KG1 (cell line): ENCODE measurements around the gene CRIP2.

Experiments used
- DNase-seq: peaks from one replicate; lab custom pipeline; 2025; lab: John Stamatoyannopoulos, UW

CRIP2 gene

DNA sequence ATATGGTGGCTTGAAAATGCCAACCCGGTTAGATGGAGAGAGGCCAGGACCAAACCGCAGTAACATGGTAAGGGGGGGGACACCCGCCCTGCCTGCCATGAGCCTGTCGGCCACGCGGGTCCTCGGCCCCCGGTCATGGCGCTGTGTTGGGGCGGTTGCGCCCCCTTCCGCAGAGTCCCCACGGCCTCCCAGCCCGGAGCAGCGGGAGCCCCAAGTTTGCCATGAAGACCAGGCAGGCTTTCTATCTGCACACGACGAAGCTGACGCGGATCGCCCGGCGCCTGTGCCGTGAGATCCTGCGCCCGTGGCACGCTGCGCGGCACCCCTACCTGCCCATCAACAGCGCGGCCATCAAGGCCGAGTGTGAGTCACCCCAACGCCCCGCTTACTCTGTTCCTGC lies 10.1 kb upstream of the CRIP2 start:
- DNase-seq = no peak

DNA sequence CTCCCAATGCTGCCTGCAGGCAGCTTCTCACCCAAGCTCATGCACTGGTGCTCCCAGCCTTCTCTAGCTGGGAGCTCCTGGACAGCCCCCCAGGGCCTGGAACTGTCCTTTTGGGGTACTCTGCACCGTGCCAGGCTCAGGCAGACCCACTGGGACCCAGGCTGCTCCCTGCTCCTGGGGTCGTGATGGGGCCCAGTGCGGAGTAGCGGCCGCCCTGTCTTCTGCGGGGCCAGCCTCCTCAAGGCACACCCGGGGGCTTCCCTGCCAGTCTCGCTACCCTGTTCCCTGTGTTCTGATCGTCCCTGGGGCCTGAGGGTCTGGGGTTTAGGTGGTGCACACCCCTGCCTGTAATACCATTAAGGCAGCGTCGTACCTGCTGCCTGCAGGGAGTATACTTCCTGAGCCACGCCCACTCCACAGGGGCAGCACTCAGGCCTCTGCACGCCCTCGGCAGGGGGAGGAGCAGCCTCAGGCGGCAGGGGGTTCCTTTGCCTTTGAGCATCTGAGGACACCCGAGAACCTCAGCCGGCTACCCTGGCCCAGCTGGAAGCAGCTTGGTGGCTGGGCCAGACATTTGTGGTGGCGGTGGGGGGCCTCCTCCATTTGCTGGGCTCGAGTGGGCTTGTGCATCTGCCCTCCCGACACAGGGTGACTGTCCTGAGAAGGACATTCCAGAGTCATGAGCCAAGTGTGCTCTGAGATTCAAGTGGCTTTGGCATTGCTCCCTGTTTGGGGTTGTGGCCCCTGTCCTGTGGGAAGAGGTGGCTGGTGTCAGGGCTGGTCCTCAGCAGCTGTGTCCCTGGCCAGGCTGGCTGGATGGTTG lies 9.2 kb upstream of the CRIP2 start:
- DNase-seq = no peak

DNA sequence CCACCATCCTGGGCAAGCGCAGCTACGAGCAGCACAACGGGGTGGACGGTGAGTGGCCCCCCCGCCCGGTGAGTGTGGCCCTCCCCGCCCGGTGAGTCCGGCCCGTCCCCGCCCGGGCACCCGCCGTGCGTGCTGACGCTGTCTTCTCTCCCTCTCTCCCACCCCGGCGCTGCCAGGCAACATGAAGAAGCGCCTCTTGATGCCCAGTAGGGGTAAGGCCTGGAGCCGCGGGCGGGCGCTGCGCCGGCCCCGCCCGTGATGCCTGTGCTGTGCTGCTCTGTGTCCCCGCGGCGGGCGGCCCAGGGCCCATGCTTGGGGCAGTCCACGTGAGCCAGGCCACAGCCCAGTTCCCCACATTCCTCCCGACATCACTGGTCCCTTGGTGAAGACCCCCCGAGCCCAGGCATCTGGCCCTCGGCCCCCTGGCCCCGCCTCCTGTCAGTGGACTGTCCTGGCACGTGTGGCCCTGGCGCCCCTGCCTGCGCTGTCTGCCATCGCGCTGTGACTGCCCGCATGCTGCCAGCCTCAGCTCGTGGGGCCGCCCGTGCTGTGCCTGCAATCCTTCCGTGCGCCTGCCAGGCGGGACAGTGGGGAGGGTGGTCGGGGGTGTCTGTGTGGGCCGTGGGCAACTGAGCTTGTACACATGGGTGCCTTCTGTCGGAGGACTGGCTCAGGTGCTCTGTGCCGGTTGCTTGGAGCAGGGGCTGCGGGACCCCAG lies 7.9 kb upstream of the CRIP2 start:
- no peak for DNase-seq

DNA sequence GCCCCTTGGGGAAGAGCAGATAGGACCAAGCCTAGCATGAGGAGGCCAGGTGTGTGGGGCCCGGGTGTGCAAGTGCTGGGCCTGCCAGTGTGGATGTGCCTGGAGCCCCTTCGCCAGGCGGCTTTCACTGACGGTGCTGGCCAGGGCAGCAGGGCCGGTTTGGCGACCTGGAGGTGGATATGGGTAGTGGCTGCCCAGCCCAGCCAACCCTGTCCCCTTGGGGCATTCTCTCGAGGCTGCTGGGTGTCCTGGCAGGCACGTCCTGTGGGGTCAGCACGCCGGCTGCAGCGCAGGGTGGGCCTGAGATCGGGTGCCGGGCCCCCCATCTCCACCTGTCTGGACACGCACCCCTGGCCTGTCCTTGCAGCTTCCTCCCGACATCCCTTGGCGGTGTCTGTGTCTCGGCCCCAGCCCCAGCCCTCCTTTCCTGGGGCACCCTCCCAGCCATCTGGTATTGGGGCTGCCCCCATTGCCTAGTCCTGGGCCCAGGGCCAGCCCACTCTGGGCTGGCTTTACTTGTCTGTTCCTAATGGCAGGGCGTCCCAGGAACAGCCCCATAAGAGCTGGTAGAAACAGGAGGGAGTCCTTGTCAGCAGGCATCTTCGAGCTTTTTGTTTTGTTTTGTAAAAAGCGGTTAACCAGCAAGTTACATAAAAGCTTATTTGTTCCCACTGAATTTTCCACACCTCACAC lies 7.2 kb upstream of the CRIP2 start:
- DNase-seq = no peak

DNA sequence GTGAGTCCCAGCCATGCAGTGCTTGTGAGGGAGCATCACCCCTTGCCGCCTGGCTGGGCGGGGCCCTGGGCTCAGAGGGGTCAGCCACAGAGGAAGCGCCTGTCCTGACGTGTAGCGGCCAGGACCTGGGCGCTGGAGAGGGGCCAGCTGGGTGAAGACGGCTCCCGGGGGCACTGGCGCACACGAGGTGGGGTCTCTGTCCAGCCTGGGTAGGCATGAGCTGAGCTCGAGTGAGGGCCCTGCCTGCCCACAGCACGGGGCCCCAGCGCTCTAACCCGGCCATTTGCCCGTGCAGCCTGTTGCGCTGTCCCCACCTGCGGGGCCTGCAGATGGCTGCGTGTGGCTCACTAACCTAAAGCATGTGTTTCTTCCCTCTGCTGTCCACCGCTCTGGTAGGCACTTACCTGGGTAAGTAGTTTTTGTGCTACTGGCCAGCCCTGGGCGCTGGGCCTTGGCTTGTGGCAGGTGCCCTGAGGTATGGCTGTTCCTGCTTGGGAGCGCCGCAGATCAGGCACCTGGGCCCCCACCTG lies 6.6 kb upstream of the CRIP2 start:
- no peak for DNase-seq

DNA sequence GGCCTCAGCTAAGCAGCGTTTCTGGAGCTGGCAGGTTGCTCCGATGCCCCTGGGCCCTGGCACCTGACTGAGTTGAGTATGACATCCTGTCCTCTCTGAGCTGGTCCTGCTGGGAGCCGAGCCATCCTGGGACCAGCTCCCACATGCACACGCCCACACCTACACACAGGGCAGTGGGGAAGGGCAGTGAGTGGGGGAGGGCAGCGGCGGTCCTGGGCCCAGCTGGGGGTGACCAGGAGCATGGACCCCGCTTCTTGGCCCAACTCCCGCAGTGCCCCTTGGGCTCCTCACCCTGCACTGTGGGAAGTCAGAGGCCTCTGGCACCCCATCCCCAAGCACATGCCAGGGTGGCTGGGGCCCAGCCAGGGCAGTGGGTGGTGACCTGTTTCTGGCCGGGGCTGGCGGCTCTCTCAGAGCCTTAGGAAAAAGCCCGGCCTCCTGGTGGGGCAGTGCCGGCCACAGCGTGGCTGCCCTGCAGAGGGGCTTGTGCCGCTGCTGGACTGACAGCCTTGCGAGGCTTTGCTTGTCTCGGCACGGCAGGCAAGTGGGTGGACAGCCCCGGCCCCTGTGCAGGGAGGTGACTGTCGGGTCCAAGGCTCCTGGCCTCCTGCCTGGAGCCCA lies 5.9 kb upstream of the CRIP2 start:
- no peak for DNase-seq

DNA sequence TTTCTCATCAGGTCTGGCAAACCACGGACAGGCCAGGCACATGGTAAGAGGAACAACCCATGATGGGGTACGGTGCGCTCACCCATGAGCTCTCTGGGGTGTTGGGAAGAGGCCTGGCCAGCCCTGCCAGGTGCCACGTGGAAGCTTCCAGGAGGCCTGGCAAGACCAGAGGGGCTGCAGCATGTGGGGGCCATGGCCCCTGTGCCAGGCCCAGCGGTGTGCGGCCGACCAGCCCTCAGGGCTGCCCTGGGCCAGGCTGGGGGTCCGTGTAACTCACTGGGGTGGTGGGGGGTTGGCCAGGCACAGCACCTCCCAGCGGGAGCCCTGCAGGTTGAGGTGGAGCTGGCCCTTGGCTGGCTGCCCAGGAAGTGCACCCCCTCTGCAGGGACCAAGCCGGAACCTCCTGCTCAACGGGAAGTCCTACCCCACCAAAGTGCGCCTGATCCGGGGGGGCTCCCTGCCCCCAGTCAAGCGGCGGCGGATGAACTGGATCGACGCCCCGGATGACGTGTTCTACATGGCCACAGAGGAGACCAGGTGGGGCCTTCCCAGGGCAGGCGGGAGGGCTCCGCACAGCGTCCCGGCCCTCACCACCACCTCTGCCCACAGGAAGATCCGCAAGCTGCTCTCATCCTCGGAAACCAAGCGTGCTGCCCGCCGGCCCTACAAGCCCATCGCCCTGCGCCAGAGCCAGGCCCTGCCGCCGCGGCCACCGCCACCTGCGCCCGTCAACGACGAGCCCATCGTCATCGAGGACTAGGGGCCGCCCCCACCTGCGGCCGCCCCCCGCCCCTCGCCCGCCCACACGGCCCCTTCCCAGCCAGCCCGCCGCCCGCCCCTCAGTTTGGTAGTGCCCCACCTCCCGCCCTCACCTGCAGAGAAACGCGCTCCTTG lies 4.9 kb upstream of the CRIP2 start:
- DNase-seq = no peak

DNA sequence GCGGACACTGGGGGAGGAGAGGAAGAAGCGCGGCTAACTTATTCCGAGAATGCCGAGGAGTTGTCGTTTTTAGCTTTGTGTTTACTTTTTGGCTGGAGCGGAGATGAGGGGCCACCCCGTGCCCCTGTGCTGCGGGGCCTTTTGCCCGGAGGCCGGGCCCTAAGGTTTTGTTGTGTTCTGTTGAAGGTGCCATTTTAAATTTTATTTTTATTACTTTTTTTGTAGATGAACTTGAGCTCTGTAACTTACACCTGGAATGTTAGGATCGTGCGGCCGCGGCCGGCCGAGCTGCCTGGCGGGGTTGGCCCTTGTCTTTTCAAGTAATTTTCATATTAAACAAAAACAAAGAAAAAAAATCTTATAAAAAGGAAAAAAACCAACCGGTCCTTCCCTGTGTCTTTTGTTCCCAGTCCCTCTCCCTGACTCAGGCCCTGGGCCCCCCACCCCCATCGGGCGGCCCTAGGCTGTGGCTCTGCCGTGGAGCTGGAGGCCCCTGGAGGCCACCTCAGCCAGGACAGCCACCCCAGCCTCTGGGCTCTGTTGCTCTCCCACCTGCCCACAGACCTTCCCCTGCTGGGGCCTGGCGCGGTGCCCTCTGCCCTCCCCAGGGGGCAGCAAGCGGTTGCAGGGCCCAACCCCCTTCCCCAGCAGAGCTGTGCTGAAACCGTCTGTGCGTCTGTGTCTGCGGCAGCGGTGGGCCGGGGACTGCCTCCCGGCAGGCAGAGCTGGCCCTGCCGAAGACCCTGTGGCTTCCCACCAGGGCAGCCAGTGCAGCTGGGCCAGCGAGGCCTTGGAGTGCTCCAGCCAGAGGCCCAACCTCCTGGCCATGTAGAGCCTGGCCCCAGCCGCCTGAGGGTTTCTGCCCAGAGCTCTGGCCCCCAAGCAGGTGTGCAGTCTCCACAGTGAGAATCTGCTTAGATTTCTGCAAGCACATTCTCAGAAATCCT lies 4.0 kb upstream of the CRIP2 start:
- no peak for DNase-seq

DNA sequence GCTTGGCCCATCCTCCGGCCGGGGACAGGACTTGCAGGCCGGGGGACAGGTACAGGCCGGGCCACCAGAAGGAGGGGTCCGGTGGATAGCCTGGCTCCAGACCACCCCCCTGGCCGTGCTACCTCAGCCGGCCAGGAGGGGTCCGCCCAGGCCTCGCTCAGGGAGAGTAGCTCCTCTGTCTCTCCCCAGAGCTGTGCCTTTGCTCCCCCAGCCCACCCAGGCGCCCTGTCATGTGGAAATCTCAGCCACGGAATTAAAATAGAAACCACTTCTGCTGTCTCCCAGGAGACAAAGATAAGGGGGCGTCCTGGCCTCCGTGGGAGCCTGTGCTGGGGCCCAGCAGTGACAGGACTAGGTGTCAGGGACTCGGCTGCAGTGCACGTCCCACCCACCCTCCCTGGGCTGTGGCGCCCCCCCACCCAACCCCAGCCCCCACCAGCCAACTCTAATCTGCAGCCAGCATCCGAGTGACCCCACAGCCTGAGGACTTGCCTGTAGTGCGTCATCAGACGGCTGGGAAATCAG lies 3.3 kb upstream of the CRIP2 start:
- DNase-seq = no peak

DNA sequence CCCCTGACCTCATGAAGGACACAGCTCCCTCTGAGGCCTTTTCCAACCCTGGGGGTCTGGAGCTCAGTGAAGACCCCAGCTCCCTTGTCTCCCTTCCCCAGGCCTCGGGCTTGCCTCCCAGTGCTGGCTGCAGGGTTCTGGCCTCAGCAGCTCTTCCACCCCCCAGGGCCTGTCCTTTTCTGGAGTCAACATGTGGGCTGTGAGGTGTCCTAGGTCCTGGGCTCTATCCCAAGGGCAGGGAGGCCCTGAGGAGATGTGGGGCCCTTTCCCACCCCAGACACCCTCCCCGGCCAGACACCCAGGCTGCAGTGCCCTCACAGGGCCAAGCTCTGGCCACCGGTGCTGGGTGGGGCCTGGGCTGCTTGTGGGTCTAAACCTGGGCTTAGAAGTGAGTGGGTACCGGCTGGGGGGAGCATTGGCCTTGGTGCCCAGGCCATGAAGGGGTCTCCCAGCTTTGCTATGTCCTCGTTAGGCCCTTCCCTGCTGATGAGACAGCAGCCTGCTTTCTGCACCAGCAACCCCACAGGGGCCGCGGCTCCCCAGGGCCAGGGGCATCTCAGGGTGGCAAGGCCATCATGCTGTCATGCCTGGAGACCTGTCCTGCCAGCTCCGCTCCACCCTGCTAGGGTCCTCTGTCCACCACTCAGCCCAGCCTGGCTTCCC lies 2.7 kb upstream of the CRIP2 start:
- DNase-seq = no peak

DNA sequence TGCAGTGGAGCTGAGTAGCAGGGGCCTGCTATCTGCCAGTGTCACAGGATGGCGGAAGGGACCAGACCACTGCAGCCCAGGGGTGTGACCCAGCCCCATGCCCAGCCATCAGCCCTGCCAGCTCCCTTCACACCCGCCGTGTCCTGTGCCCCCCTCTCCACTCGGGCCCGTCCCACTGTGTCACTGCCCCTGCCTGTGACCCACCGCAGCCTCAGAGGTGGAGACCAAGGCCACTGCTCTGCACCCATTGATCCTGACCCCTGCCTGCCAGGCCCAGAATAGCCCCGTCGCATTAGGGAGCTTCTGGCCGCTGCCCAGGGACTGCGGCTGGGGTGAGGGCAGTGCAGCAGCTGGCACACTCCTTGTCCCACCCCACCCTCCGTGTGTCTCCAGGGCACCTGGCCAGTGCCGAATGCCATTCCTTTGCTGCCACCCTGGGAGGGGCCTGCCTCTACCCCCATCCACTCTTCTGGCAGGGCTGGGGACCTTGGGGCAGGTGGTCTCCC lies 2.1 kb upstream of the CRIP2 start:
- no peak for DNase-seq

DNA sequence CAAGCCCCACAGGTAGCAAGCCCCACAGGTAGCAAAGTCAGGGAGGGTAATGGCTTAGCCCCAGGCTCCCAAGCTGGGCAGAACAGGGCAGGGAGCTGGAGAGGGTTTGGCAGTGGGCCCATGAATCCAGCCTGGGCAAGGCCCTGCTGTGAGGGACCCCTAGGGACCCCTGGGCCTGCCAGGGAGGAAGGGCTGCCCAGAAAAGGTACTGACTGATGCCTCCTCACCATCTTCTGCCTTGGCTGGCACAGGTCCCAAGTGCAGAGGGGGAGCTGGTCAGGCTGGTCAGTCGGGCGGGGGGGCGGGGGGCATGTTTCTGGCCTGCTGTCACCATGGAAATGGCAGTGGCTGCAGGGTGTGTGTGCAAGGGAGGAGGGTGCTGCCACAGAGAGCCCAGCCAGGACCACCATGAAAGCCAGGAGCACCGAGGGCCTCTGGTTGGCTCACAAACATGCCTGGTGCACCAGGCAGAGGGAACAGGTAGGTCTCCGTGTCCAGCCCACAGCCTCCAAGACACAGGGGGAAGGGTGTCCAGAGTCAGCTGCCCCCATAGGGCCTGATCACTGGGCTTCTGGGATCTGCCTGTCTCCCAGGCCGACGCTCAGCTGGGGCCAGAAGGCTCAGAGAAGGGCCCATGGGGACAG lies 1.5 kb upstream of the CRIP2 start:
- no peak for DNase-seq

DNA sequence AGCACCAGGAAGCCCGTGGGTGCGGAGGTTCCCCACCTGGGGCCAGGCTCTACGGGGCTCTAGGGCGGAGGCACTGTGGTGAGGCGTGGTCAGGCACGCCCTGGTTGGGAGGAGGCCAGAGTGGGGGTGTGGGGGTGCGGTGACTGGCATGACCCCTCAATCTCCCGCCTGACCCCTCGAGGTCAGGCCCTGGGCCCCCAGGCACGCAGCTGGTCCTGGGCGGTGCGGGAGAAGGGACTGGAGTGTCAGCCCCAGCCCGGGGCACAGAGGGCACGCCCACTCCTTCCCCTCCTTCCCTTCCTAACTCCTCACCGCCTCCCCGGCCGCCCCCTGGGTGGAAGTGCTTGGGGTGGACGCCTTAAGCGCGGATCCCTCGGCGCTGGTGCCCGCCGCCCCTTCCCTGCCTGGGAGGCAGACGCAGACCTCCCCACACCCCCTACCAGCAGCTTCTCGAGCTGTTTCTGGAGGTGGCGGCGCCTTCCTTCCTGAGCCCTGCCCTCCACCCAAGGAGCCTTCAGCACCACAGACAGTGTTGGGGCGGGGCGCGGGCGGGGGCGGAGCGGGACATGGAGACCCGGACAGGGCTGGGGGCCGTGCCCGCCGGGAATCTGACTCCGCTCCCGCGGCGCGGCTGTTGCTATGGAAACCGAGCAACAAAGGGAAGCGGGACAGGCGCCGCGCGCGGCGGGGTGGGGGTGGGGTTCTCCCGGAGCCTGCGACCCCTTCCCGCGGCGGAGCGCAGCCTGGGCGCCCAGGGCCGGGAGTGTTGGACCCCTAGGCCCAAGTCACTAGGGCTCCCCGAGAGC lies 741 bp upstream of the CRIP2 start:
- no peak for DNase-seq

DNA sequence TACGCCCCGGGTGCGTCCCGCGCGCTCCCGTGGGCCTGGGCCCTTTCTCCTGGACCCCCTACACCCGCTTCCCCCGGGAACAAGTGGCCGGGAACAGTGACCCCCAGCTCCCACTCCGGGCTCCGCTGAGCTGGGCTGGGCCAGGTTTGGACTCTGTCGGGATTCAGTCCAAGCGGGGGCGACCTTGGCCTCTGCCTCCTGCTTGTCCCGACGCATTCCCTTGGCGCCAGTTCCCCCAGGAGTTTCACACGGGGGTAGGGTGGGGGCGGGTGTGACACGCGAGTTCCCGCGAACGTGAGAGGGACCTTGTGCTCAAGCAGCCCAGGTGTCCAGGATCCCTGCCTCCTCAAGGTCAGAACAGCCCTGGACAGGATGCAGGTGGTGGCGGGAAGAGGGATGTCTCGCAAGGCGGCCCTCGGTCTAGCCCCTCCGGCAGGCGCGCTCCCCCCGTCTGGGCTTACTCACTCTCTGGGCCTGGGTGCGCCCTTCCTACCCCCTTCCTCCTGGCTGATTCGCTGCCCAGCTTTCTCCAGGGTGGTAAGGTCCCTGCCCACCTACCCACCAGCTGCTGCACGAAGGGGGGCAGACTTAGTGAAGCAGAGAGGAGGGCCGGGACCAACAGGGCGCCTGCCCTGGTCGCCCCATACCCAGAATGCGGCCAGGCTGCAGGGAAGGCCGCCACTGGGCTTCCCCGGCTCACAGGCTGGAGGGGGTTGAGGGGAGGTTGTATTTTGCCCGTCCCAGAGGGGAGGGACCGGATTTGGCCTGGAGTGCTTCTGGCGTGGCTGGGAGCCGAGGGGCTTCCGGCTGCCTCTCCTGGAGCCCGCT lies 862 bp downstream of the CRIP2 start:
- DNase-seq = no peak

DNA sequence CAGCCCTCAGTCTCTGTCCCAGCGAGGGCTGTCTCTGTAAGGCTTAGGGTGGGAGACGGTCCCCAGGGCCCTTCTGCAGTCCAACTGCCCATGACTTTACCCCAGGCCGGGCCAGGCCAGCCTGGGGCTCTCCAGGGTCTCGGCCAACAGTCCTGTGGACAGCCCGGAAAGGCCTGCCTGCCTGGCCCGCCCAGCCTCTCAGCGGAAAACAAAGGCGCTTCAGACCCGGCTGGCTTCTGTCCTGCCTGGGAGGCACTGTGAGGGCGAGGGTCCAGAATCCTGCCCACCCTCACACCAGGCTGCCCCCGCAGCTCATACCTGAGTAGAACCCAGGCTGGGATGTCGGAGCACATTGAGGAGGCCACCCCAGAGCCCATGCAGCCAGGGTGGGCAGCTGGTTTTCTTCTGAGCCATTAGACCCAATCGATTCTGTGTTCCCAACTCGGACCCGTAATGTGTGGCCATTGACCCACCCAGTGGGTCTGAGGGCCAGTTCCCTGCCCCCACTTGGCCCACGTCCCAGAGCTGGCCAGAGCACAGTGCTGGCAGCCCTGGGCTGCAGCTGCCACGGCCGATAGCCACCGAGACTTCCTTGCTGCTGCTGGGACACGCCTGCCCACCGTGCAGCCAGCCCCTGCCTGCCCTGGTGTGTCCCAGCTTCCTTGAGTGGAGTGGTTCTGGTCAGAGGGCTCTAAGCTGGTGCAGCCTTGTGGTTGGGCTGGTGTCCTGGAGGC lies 1.6 kb downstream of the CRIP2 start:
- no peak for DNase-seq
